GM19372 (cell line): ENCODE data around the gene TP53TG5.

Source experiments
- ATAC-seq: cut with Tn5 transposase; IDR thresholded peaks from one replicate; pipeline ENCODE4 v1.9.1; 2021; ENCODE audit warnings: mild to moderate bottlenecking, low read depth, moderate library complexity; ENCODE audit not compliant: unreplicated experiment

TP53TG5 gene

GRCh38 chr20:45378191-45378590 is at the start of gene TP53TG5:
TP53TG5 (minus strand) TSS chr20:45378325; CDS start chr20:45378236, 89 bp downstream.
- no peak for ATAC-seq

- no peak for ATAC-seq
Observed at GRCh38 chr20:45427236-45428149, 49.4 kb upstream of the TP53TG5 start.

GRCh38 chr20:45426320-45427016 is 48.3 kb upstream of the TP53TG5 start:
- no peak for ATAC-seq

GRCh38 chr20:45425561-45425960 is 47.4 kb upstream of the TP53TG5 start:
- ATAC-seq: no peak

- ATAC-seq: no peak
Observed at GRCh38 chr20:45423700-45424099, 45.6 kb upstream of the TP53TG5 start.

GRCh38 chr20:45420125-45420524 is 42.0 kb upstream of the TP53TG5 start:
- no peak for ATAC-seq

GRCh38 chr20:45419188-45420091 is 41.3 kb upstream of the TP53TG5 start:
- ATAC-seq: peak; percentile 64

- no peak for ATAC-seq
Observed at GRCh38 chr20:45416917-45417316, 38.8 kb upstream of the TP53TG5 start.

GRCh38 chr20:45415822-45416637 is 37.9 kb upstream of the TP53TG5 start, which contains the start of gene PIGT:
PIGT (plus strand) TSS chr20:45416141; CDS start chr20:45416157, 16 bp downstream.
- peak; percentile 80 for ATAC-seq

GRCh38 chr20:45413479-45413878 is 35.4 kb upstream of the TP53TG5 start:
- ATAC-seq: no peak

- ATAC-seq: no peak
Observed at GRCh38 chr20:45412653-45413052, 34.5 kb upstream of the TP53TG5 start.

GRCh38 chr20:45410887-45411286 is 32.8 kb upstream of the TP53TG5 start:
- no peak for ATAC-seq

GRCh38 chr20:45409521-45410272 is 31.6 kb upstream of the TP53TG5 start:
- ATAC-seq: no peak

GRCh38 chr20:45408646-45409213 is 30.6 kb upstream of the TP53TG5 start:
- ATAC-seq: no peak

- no peak for ATAC-seq
Observed at GRCh38 chr20:45407783-45408645, 29.9 kb upstream of the TP53TG5 start, which contains the start of gene DBNDD2. DBNDD2 (plus strand) TSS chr20:45408289; CDS start chr20:45408468, 179 bp downstream.

- no peak for ATAC-seq
Observed at GRCh38 chr20:45407067-45407745, 29.1 kb upstream of the TP53TG5 start.
